Measurements from ENCODE around the gene AOPEP.

Gene AOPEP

GRCh38 chr9:95025213-95026147, 299.0 kb downstream of the AOPEP start:
- DNase-seq, result peak; percentile 65

GRCh38 chr9:95026148-95026524, 299.6 kb downstream of the AOPEP start:
- DNase-seq, result no peak

GRCh38 chr9:95027914-95028852, 301.7 kb downstream of the AOPEP start:
- DNase-seq, result no peak

GRCh38 chr9:95028853-95029219, 302.3 kb downstream of the AOPEP start:
- no peak for DNase-seq

GRCh38 chr9:95029288-95029687, 302.8 kb downstream of the AOPEP start:
- DNase-seq, result no peak

GRCh38 chr9:95029720-95030119, 303.2 kb downstream of the AOPEP start:
- DNase-seq, result no peak

- no peak for DNase-seq
Measured at GRCh38 chr9:95030344-95030743, 303.8 kb downstream of the AOPEP start.

- no peak for DNase-seq
Measured at GRCh38 chr9:95030920-95031642, 304.6 kb downstream of the AOPEP start.

- peak; percentile 44 for DNase-seq
Measured at GRCh38 chr9:95031711-95032461, 305.4 kb downstream of the AOPEP start.

GRCh38 chr9:95032580-95033341, 306.3 kb downstream of the AOPEP start:
- DNase-seq, result no peak

GRCh38 chr9:95035846-95036245, 309.3 kb downstream of the AOPEP start:
- DNase-seq, result no peak

GRCh38 chr9:95036676-95037075, 310.2 kb downstream of the AOPEP start:
- no peak for DNase-seq

- no peak for DNase-seq
Measured at GRCh38 chr9:95037789-95038521, 311.5 kb downstream of the AOPEP start.

GRCh38 chr9:95038666-95039065, 312.2 kb downstream of the AOPEP start:
- no peak for DNase-seq

GRCh38 chr9:95040106-95040505, 313.6 kb downstream of the AOPEP start:
- no peak for DNase-seq

GRCh38 chr9:95043826-95044225, 317.3 kb downstream of the AOPEP start:
- DNase-seq, result no peak

GRCh38 chr9:95044731-95045508, 318.4 kb downstream of the AOPEP start:
- peak; percentile 87 for DNase-seq

- no peak for DNase-seq
Measured at GRCh38 chr9:95045751-95046150, 319.3 kb downstream of the AOPEP start.

- DNase-seq, result no peak
Measured at GRCh38 chr9:95047452-95048224, 321.1 kb downstream of the AOPEP start.

All from retina (tissue), 1 donor.